Activated CD4-positive, alpha-beta T cell treated with anti-CD3 and anti-CD28 coated beads, Interleukin-2, amount 50 U/mL, for 1 hour (primary cell): ENCODE data around the gene SOCS1.

Source experiments
- DNase-seq: peaks from one replicate; pipeline ENCODE4 v3.0.0-alpha.2; 2020

The SOCS1 gene

DNA sequence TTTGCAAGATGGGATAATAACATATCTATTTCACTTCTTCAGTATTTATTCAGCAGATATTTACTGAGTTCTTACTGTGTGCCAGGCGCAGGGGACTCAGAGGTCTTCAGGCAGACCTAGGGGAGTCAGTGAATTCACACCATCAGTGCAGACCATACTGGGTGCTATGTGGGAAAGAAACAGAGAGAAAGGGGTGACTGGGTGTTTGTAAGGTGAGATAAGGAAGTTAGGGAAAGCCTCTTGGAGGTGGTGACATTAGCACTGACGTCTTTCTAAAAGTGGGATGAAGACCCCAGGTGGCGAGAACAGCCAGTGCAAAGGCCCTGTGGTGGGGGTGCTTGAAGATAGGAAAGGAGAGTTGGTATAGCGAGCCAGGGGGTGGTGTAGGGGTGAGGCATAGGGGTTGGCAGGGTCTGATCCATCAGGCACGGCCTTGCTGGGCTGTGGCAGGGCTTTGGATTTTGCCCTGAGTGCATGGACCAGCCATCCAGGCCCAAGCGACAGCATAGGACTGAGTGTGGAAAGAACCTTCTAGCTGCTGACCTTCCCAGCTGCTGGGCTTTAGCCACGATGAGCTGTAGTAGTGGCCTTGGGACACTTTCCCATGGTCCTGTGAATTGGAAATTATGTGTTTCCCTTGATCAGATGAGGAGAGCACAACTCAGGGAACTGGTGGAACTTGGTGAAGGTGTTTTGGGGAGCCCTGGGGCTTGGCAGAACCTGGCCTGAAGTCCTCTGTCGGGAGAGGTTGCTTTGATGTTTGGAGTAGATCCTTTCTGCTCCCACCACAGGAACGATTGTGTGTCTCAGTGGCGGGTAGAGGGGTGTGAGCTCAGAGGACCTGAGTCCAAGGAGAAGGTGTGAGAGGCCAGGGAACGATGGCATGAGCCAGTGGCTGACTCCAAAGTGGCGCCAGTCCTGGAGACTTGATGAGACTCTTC, 3.9 kb upstream of the SOCS1 start:
- no peak for DNase-seq

DNA sequence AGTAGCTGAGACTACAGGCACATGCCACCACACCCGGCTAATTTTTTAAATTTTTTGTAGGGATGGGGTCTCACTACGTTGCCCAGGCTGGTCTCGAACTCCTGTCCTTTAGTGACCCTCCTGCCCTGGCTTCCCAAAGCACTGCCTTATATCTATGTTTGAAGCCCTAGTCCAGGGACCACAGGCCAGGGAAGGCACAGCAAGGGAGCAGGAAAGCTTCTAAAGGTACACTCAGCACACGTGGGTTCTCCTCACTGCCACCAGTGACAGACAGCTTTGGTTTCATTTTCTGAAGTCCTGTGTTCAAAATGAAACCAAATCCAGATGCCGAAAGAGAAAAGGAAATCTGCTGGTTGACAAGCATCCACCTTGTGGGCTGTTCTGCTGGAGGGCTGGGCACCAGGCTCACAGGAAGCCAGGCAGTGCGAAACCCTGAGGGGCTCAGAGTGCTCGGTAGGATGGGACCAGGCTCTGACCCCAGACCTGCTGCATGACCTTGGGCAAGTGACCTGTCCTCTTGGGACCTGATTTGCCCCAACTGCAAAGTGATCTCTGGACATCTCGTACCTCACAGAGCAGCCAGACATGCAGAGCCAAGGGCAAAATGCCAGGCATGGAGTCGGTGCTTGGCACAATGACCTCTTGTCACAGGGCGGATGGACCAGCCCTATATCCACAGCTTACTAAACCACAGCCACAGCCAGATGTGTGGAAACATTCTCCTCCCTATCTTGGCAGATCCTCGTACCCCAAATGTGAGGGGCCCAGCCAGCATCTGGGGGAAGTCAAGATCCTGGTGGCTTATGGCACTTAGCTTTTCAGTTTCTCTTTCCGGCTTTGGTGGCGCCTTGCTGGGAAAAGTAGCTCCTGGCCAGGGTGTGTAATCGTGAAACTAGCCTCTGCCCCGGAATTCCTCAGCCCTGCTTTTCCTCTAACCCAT, 2.8 kb upstream of the SOCS1 start:
- peak; percentile 3 for DNase-seq

DNA sequence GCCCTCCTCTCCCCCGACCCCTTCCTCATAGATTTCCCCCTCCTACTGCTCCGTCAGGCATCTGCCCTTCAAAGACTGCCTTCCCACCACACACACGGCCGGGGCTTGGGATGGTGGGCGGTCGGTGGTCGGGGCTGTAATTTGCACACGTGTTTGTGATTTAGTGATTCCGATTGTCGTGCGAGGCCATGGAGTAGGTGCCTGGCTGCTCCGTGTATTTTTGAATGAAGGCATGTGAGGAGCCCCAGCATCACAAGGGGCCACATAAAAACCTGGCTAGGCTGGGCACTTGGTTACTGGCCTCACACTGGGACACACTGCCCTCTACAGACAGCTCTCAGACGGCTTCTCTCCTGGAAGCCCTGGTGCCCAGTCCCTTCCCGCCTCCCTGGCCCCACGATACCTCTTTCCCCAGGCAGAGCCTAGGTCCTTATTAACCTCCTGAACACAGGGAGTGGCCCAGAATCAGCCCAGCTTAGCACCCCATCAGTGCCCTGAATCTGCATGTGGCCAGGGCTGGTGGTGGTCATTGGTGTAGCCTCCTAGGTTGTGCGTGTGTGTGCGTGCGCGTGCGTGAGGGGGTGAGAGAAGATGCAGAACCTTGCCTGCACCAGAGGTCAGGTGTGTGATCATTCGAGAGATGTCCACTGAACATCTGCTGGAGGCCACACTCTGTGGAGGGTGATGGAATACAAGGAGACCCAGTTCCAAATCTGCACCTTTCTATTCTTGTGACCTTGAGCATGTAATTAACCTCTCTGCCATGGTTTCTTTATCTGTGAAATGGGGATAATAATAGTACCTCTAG, 1.3 kb upstream of the SOCS1 start:
- peak; percentile 51 for DNase-seq

- DNase-seq, result peak; percentile 16
Measured at GRCh38 chr16:11256661-11257130, 692 bp upstream of the SOCS1 start.

- peak; percentile 67 for DNase-seq
Measured at GRCh38 chr16:11254913-11255736, 879 bp downstream of the SOCS1 start.

DNA sequence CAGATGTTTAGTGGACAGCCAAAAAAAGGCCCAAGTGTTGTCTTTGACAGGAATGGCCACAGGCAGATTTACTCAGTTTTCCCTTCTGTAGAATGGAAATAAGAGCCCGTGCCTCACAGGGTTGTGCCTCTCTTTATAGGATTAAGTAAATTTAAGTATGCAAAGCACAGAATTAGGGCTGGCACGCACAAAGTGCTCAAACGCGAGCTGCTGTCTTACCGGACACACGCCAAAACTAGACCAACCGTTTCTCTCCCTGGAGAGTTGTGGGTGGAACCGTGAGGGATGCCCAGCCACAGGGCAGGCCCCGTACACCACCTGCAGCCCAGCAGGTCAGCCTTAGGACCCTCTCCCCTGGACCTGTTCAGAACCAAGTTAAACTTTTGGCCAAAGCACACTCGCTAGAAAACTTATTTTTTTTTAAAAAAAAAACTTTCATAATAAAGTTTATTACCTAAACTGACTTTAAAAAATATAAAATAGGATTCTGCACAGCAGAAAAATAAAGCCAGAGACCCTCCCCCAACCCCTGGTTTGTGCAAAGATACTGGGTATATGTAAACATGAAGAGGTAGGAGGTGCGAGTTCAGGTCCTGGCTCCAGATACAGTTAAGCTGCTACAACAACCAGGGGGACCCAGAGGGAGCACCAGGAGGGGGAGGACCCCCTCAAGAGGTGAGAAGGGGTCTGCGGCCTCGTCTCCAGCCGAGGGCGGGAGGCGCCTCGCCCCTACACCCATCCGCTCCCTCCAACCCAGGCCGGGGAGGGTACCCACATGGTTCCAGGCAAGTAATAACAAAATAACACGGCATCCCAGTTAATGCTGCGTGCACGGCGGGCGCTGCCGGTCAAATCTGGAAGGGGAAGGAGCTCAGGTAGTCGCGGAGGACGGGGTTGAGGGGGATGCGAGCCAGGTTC, 1.8 kb downstream of the SOCS1 start:
- peak; percentile 8 for DNase-seq

- DNase-seq, result peak; percentile 41
Measured at GRCh38 chr16:11253009-11253994, 2.7 kb downstream of the SOCS1 start.

DNA sequence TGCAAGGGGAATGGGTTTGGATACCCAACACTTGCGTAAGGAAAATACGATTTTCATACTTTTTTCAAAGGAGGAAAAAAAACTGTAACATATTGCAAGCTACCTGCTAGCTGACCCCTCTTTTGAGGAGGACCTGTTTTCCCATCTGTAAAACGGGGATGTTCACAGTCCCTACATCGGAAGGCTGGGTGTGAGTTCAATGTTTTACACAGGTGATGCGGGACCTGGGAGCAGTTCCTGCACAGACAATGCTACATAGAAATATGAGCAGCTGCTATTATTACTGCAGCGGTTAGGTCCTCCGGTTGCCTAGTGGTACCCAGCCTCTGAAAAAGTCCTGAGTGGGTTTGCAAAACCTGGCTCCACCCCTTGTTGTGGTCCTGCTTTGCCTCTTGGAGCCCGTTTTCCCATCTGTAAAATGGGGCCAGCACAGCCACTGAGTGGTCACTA, 3.5 kb downstream of the SOCS1 start:
- DNase-seq, result no peak

DNA sequence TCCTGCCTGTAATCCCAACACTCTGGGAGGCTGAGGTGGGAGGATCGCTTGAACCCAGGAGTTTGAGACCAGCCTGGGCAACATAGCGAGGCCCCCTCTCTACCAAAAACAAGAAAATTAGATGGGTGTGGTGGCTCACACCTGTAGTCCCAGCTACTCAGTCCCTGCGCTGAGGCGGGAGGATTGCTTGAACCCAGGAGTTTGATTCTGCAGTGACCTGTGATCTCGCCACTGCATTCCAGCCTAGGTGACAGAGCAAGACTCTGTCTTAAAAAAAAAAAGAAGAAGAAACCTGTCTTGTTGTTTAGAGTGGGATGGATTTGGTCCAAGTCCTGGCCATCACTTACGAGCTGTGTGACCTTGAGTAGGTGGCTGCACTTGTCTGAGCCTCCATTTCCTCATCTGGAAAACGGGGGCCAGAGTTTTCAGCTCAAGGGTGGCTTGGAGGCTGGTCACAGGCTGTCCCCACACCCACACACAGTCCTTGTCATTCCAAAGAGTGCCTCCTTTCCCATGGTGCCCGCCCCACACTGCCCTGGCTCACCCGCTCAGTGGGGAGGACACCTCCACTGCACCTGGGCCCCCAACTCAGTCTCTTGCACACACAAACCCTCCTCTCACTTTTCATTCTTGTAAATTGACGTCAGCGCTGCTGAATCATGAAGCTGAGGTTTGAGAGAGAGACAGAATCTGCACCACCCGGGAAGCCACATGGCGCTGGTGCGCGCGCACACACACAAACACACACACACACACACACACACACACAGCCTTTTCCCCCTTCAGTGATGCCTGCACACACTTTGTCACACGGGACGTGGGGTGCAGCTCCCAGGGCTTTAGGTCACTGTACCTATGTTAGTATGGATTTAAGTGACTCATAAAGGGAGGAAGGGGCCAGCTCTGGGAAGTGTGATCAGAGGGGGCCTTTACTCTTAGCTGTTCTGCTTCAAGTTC, 4.2 kb downstream of the SOCS1 start:
- DNase-seq, result peak; percentile 78

DNA sequence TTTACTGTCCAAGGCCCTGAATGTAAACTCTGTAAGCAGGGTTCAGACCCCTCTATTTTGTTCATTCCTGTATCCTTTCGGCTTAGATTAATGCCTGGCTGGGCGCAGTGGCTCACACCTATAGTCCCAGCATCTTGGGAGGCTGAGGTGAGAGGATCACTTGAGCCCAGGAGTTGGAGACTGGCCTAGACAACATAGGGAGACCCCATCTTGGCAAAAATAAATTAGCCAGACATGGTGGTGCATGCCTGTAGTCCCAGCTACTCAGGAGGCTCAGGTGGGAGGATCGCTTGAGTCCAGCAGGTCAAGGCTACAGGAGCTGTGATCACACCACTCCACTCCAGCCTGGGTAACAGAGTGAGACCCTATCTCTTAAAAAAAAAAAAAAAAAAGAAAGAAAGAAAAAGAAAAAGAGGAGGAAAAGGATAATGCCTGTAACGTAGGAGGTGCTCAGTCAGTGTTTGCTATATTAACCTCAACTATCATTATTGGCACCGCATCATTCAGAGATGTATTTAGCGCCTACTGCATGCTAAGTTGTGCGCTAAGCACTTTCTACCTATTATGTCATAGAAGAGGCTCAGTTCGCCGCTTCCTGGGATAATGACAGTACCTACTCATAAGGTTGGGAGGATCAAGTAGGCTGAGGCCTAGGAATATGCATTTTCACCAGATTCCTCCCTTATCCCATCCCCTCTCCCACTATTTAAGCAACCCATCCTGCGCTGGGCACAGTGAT, 5.0 kb downstream of the SOCS1 start:
- DNase-seq, result no peak

DNA sequence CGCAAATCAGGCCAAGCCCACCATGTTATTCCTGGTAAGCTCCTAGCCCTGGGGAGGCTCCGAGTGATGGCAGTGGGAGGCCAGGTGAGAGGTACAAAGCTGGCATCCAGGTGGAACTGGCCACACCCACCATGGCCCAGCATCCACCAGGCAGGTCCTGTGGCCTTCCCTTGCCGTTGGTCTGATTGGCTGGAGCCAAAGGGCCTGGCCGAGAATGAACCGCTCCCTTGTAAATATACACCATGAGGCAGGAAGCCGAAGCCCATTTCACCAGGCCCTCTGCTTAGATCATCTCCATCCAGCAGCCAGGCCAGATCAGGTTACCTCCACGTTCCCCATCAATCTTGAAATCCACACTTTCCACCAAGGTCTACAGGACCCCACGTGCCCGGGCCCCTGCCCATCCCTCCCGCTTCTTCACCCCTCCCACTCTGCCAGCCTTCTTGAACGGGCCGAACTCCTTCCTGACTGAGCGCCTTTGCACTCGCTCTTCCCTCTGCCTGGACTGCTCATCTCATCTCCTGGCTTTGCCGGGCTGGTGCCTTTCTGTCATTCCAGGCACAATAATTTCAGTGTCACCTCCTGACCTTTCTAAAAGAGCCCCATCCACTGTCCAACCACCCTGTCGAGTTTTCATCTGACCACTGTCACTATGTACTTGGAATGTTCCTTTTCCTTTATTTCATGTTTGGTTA, 5.8 kb downstream of the SOCS1 start:
- DNase-seq, result no peak

- no peak for DNase-seq
Measured at GRCh38 chr16:11249233-11250061, 6.6 kb downstream of the SOCS1 start.

DNA sequence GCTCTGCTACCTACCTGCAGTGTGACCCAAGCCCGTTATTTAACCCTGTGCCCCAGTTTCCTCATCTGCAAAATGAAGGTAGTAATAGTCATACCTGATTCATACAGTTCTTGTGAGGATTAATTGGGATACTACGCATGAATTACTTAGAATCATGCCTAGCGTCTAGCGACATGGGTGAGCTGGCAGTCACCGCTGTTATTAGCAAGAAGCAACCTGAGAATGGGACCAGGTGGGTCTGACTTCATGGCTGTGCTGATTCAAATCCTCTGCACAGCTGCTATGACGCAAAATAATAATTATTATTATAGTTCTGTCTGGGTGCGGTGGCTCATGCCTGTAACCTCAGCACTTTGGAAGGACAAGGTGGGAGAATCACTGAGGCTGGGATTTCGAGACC, 7.9 kb downstream of the SOCS1 start:
- DNase-seq, result no peak

DNA sequence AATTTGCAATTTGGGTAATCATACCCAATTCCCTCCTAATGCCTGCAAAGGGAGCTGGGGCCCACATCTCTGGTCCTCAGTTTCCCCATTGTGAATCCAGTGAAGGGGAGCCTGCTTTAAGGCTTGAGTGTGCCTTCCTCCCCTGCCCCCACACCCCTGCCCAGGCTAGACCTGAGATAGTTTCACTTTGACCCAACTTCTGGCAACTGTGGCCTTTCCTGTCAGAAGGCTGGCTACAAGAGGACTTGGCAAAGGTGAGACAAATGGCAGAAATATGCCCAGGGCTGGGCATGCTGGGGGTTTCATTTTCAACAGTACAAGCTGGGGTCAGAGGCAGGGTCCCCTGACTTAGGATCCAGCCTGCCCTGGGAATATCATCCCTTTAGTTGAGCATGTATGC, 10.0 kb downstream of the SOCS1 start:
- no peak for DNase-seq

GRCh38 chr16:11245222-11245737, 10.7 kb downstream of the SOCS1 start:
- no peak for DNase-seq
